Measurements from ENCODE around the gene THSD4.
"Not testable (repeated sequence)": the region's sequence is repeated elsewhere in the genome, so short reads cannot be mapped to it uniquely, and the experiment has no call there.

DNA sequence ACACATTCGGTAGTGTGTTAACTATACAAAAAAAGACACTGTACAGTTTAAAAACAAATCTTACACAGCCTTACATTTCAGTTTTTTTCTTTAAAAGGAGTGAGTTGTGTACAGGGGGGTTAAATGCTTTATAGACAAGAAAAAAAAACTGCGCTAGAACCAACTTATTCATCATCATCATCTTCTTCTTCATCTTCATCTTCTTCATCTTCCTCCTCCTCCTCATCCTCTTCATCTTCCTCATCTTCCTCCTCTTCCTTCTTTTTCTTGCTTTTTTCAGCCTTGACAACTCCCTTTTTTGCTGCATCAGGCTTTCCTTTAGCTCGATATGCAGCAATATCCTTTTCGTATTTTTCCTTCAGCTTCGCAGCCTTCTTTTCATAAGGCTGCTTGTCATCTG, 49.3 kb downstream of the THSD4 start:
- TF ChIP-seq EZH2 (IDR thresholded peaks at IDR 0.05; ENCODE audit: low read length, missing control alignments) = not testable (repeated sequence)
- TF ChIP-seq, protein P1, sequence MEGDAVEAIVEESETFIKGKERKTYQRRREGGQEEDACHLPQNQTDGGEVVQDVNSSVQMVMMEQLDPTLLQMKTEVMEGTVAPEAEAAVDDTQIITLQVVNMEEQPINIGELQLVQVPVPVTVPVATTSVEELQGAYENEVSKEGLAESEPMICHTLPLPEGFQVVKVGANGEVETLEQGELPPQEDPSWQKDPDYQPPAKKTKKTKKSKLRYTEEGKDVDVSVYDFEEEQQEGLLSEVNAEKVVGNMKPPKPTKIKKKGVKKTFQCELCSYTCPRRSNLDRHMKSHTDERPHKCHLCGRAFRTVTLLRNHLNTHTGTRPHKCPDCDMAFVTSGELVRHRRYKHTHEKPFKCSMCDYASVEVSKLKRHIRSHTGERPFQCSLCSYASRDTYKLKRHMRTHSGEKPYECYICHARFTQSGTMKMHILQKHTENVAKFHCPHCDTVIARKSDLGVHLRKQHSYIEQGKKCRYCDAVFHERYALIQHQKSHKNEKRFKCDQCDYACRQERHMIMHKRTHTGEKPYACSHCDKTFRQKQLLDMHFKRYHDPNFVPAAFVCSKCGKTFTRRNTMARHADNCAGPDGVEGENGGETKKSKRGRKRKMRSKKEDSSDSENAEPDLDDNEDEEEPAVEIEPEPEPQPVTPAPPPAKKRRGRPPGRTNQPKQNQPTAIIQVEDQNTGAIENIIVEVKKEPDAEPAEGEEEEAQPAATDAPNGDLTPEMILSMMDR (conservative IDR thresholded peaks at IDR 0.05 in 1 of 2, IDR thresholded peaks at IDR 0.05 in 1 of 2; ENCODE audit: low read depth in 1 of 2, low read length in 2 of 2) = not testable (repeated sequence)

Data from fibroblast of lung (primary cell).